Naive B cell (primary cell): ENCODE results near the gene SLC7A11. TPM values are rescaled to one million over a fixed set of nuclear protein-coding genes. Genes with fewer than 3 reads are reported as not detected.
A peak's percentile ranks its signal among the peaks of the same experiment; 100 is the strongest.

Experiments used
- ATAC-seq, 2 donors: fragments of 150-1000 bp; cut with Tn5 transposase; 2 replicates each; pipeline ENCODE4 v1.10.0; 2021; ENCODE audit warnings: low read depth in 2 of 2, mild to moderate bottlenecking in 2 of 2, moderate library complexity in 2 of 2
- DNase-seq: peaks from one replicate; pipeline ENCODE4 v3.0.0; 2022
- H3K27ac Mint-ChIP-seq, 6 donors: one replicate each; pipeline ENCODE4 v1.8.0; 2020 to 2022; ENCODE audit warnings: mild to moderate bottlenecking in 6 of 6, mixed read lengths in 6 of 6, moderate library complexity in 5 of 6, inconsistent platforms in 2 of 6
- H3K27me3 Mint-ChIP-seq, 3 donors: one replicate each; pipeline ENCODE4 v1.8.0; 2021 to 2022; ENCODE audit warnings: mixed read lengths in 3 of 3, mild to moderate bottlenecking in 1 of 3
- H3K36me3 Mint-ChIP-seq, 2 donors: one replicate each; pipeline ENCODE4 v1.8.0; 2020 to 2022; ENCODE audit warnings: mixed read lengths in 2 of 2, inconsistent platforms in 1 of 2, mild to moderate bottlenecking in 1 of 2
- H3K4me1 Mint-ChIP-seq, 3 donors: one replicate each; pipeline ENCODE4 v1.8.0; 2020 to 2022; ENCODE audit warnings: mixed read lengths in 3 of 3, inconsistent platforms in 1 of 3, mild to moderate bottlenecking in 1 of 3, moderate library complexity in 1 of 3
- H3K4me3 Mint-ChIP-seq, 8 donors: one replicate each; pipeline ENCODE4 v1.8.0; 2020 to 2022; ENCODE audit warnings: mild to moderate bottlenecking in 8 of 8, mixed read lengths in 8 of 8, moderate library complexity in 8 of 8, inconsistent platforms in 2 of 8
- H3K9me3 Mint-ChIP-seq, 7 donors: one replicate each; pipeline ENCODE4 v1.8.0; 2020 to 2022; ENCODE audit warnings: mixed read lengths in 7 of 7, mild to moderate bottlenecking in 5 of 7, inconsistent platforms in 2 of 7, moderate library complexity in 1 of 7
- polyA plus RNA-seq, 6 donors: library from polyadenylated mRNA; unstranded; fragments of 300-500 nt; fragmentation: Illumina TruSeq; gene quantifications; one replicate each; pipeline ENCODE4 v1.2.3, GENCODE V29; 2021; ENCODE audit warnings: low read depth in 6 of 6

Gene SLC7A11
- polyA plus RNA-seq, 6 donors from 2014 or later = not detected

GRCh38 chr4:138163171-138163570 lies 79.0 kb downstream of the SLC7A11 start:
- DNase-seq (no peak), ATAC-seq (no peak)
- Mint-ChIP-seq H3K4me1 (no peaks in the 10 kb centered on the region), H3K9me3 (no peaks in the 10 kb centered on the region), H3K27ac (no peak overlapping the region), H3K27me3 (peaks cover 7 to 15% (median 10%) of the 10 kb centered on the region in 3 donors), H3K36me3 (no peaks in the 10 kb centered on the region), H3K4me3 (no peak overlapping the region)

GRCh38 chr4:138162259-138162658 lies 79.9 kb downstream of the SLC7A11 start:
- ATAC-seq = no peak
- DNase-seq = no peak
- Mint-ChIP-seq H3K36me3 (no peaks in the 10 kb centered on the region), H3K27ac (no peak overlapping the region), H3K4me1 (no peaks in the 10 kb centered on the region), H3K4me3 (no peak overlapping the region), H3K9me3 (no peaks in the 10 kb centered on the region), H3K27me3 (peaks cover 10 to 15% (median 15%) of the 10 kb centered on the region in 3 donors)

- Mint-ChIP-seq H3K27me3 (peaks cover 10 to 15% (median 15%) of the 10 kb centered on the region in 3 donors), H3K27ac (no peak overlapping the region), H3K9me3 (no peaks in the 10 kb centered on the region), H3K4me3 (no peak overlapping the region), H3K4me1 (no peaks in the 10 kb centered on the region), H3K36me3 (no peaks in the 10 kb centered on the region)
- ATAC-seq = no peak
- no peak for DNase-seq
These were observed 80.8 kb downstream of the SLC7A11 start for GRCh38 chr4:138161351-138161750.

GRCh38 chr4:138158746-138159297 lies 83.3 kb downstream of the SLC7A11 start:
- ATAC-seq = no peak
- no peak for DNase-seq
- Mint-ChIP-seq H3K4me3 (no peak overlapping the region), H3K27ac (no peak overlapping the region), H3K27me3 (peaks cover 10 to 15% (median 14%) of the 10 kb centered on the region in 3 donors), H3K4me1 (no peaks in the 10 kb centered on the region), H3K36me3 (no peaks in the 10 kb centered on the region), H3K9me3 (no peaks in the 10 kb centered on the region)

GRCh38 chr4:138140879-138141278 lies 101.3 kb downstream of the SLC7A11 start:
- Mint-ChIP-seq H3K27me3 (peaks cover 8 to 22% (median 10%) of the 10 kb centered on the region in 3 donors), H3K36me3 (no peaks in the 10 kb centered on the region), H3K27ac (no peak overlapping the region), H3K9me3 (peaks cover 0 to 2% (median 0%) of the 10 kb centered on the region in 7 donors), H3K4me3 (no peak overlapping the region), H3K4me1 (no peaks in the 10 kb centered on the region)
- no peak for ATAC-seq
- DNase-seq = no peak

- no peaks in the 10 kb centered on the region for H3K36me3 Mint-ChIP-seq
- H3K9me3 Mint-ChIP-seq = peaks cover 0 to 2% (median 0%) of the 10 kb centered on the region in 7 donors
- no peaks in the 10 kb centered on the region for H3K4me1 Mint-ChIP-seq
- no peak overlapping the region for H3K27ac Mint-ChIP-seq
- H3K4me3 Mint-ChIP-seq = no peak overlapping the region
- H3K27me3 Mint-ChIP-seq = peaks cover 8 to 18% (median 10%) of the 10 kb centered on the region in 3 donors
- DNase-seq (no peak), ATAC-seq (no peak)
These were observed 103.4 kb downstream of the SLC7A11 start for GRCh38 chr4:138138774-138139173.

- Mint-ChIP-seq H3K27ac (no peak overlapping the region), H3K4me1 (no peaks in the 10 kb centered on the region), H3K27me3 (peaks cover 1 to 18% (median 3%) of the 10 kb centered on the region in 3 donors), H3K36me3 (peaks cover 0 to 21% of the 10 kb centered on the region in 2 donors), H3K4me3 (no peak overlapping the region), H3K9me3 (peaks cover 5 to 28% (median 23%) of the 10 kb centered on the region in 7 donors)
- no peak for ATAC-seq
- no peak for DNase-seq
These were observed 106.5 kb downstream of the SLC7A11 start for GRCh38 chr4:138135610-138136009.

GRCh38 chr4:138118270-138118669 lies 123.9 kb downstream of the SLC7A11 start:
- H3K27me3 Mint-ChIP-seq = peaks cover 0 to 4% (median 0%) of the 10 kb centered on the region in 3 donors
- H3K9me3 Mint-ChIP-seq = peaks cover 3 to 18% (median 7%) of the 10 kb centered on the region in 7 donors
- no peak overlapping the region for H3K27ac Mint-ChIP-seq
- peaks cover 0 to 9% of the 10 kb centered on the region in 2 donors for H3K36me3 Mint-ChIP-seq
- H3K4me1 Mint-ChIP-seq = peaks cover 15 to 22% (median 17%) of the 10 kb centered on the region in 3 donors
- H3K4me3 Mint-ChIP-seq = no peak overlapping the region
- DNase-seq = no peak
- ATAC-seq = no peak

- H3K4me3 Mint-ChIP-seq = peak overlapping the region in 3 of 8 donors; percentile 41 to 55 (median 50)
- peaks cover 0 to 3% (median 0%) of the 10 kb centered on the region in 7 donors for H3K9me3 Mint-ChIP-seq
- H3K4me1 Mint-ChIP-seq = peaks cover 21 to 31% (median 25%) of the 10 kb centered on the region in 3 donors
- ATAC-seq (no peak), DNase-seq (no peak)
- peaks cover 0 to 1% (median 0%) of the 10 kb centered on the region in 3 donors for H3K27me3 Mint-ChIP-seq
- H3K36me3 Mint-ChIP-seq = no peaks in the 10 kb centered on the region
- H3K27ac Mint-ChIP-seq = peak overlapping the region; percentile 8 to 91 (median 58)
These were observed 127.1 kb downstream of the SLC7A11 start for GRCh38 chr4:138115053-138115452.

- H3K36me3 Mint-ChIP-seq = no peaks in the 10 kb centered on the region
- peaks cover 0 to 4% (median 0%) of the 10 kb centered on the region in 3 donors for H3K27me3 Mint-ChIP-seq
- ATAC-seq (peak; percentile 99), DNase-seq (peak; percentile 56)
- H3K27ac Mint-ChIP-seq = peak overlapping the region; percentile 2 to 91 (median 58)
- H3K9me3 Mint-ChIP-seq = no peaks in the 10 kb centered on the region
- peak overlapping the region in 5 of 8 donors; percentile 7 to 55 (median 41) for H3K4me3 Mint-ChIP-seq
- H3K4me1 Mint-ChIP-seq = peaks cover 21 to 31% (median 25%) of the 10 kb centered on the region in 3 donors
These were observed 127.7 kb downstream of the SLC7A11 start for GRCh38 chr4:138114434-138114833.
